Measurements from ENCODE around the gene ITFG1.

- no peak for TF ChIP-seq BACH2 (CRISPR knock-in tag; IDR thresholded peaks at IDR 0.05; ENCODE audit: borderline replicate concordance)
- TF ChIP-seq OSR1 (CRISPR knock-in tag; IDR thresholded peaks at IDR 0.05) = no peak
- no peak for TF ChIP-seq TCF4 (CRISPR knock-in tag; IDR thresholded peaks at IDR 0.05; ENCODE audit: borderline replicate concordance)
- no peak for TF ChIP-seq PATZ1 (CRISPR knock-in tag; IDR thresholded peaks at IDR 0.05; ENCODE audit: borderline replicate concordance)
- no peak for TF ChIP-seq ZNF565 (CRISPR knock-in tag; conservative IDR thresholded peaks at IDR 0.05; ENCODE audit: low read depth)
- TF ChIP-seq ZC3H10 (CRISPR knock-in tag; IDR thresholded peaks at IDR 0.05) = no peak
Observed at GRCh38 chr16:47308601-47309000, 152.3 kb downstream of the ITFG1 start.
